Mesenchymal stem cell (in vitro differentiated cells and primary cell): ENCODE data around the gene CYP46A1.

ENCODE experiments used
- DNase-seq: peaks from one replicate; pipeline ENCODE4 v3.0.0-alpha.2; 2013
- H2AFZ ChIP-seq: one replicate; pipeline ENCODE4 v1.6.1; 2013; ENCODE audit warnings: low read depth, mild to moderate bottlenecking, control low read depth, inconsistent platforms, low read length, moderate library complexity
- H2AK5ac ChIP-seq: 2 replicates; pipeline ENCODE4 v1.6.1; 2013; ENCODE audit warnings: low read length, moderate library complexity, mild to moderate bottlenecking, inconsistent platforms; ENCODE audit not compliant: severe bottlenecking
- H2BK120ac ChIP-seq: one replicate; pipeline ENCODE4 v1.6.1; 2013; ENCODE audit warnings: low read depth, mild to moderate bottlenecking, inconsistent platforms, low read length, moderate library complexity
- H2BK12ac ChIP-seq, 2 experiments: one replicate each; pipeline ENCODE4 v1.6.1; 2013; ENCODE audit warnings: inconsistent platforms in 2 of 2, low read length in 2 of 2, mild to moderate bottlenecking in 2 of 2, moderate library complexity in 2 of 2, control low read depth in 1 of 2
- H2BK15ac ChIP-seq: one replicate; pipeline ENCODE4 v1.6.1; 2013; ENCODE audit warnings: mild to moderate bottlenecking, low read depth, inconsistent platforms; ENCODE audit not compliant: poor library complexity, severe bottlenecking
- H2BK5ac ChIP-seq: 2 replicates; pipeline ENCODE4 v1.6.1; 2013; ENCODE audit warnings: low read depth, mild to moderate bottlenecking, low read length, control low read depth, inconsistent platforms; ENCODE audit not compliant: poor library complexity, severe bottlenecking
- H3K14ac ChIP-seq, 2 experiments: one replicate each; pipeline ENCODE4 v1.6.1; 2013; ENCODE audit warnings: inconsistent platforms in 2 of 2, low read length in 2 of 2, control low read depth in 1 of 2, mild to moderate bottlenecking in 1 of 2, moderate library complexity in 1 of 2
- H3K18ac ChIP-seq, 2 experiments: one replicate each; pipeline ENCODE4 v1.6.1; 2013; ENCODE audit warnings: inconsistent platforms in 2 of 2, low read length in 2 of 2, control low read depth in 1 of 2, low read depth in 1 of 2, mild to moderate bottlenecking in 1 of 2
- H3K23ac ChIP-seq, 2 experiments: one replicate each; pipeline ENCODE4 v1.6.1; 2013; ENCODE audit warnings: inconsistent platforms in 2 of 2, low read length in 2 of 2, mild to moderate bottlenecking in 2 of 2, moderate library complexity in 2 of 2, control low read depth in 1 of 2
- H3K27ac ChIP-seq: 2 replicates; pipeline ENCODE4 v1.5.1; 2013; ENCODE audit warnings: mild to moderate bottlenecking, moderate library complexity, low read length, control low read depth, inconsistent platforms; ENCODE audit not compliant: poor library complexity, severe bottlenecking
- H3K27me3 ChIP-seq, 2 experiments: 2 replicates each; pipeline versions ENCODE4 v1.6.1 to v1.7.0; 2013; ENCODE audit warnings: low read length in 2 of 2, mild to moderate bottlenecking in 2 of 2, moderate library complexity in 2 of 2, control low read depth in 1 of 2, inconsistent platforms in 1 of 2; ENCODE audit not compliant: control insufficient read depth in 1 of 2, insufficient read depth in 1 of 2
- H3K36me3 ChIP-seq, 2 experiments: 2 replicates each; pipeline versions ENCODE4 v1.6.1 to v1.7.0; 2013; ENCODE audit warnings: low read length in 2 of 2, control low read depth in 1 of 2, inconsistent platforms in 1 of 2, low read depth in 1 of 2, mild to moderate bottlenecking in 1 of 2; ENCODE audit not compliant: insufficient read depth in 2 of 2, control insufficient read depth in 1 of 2
- H3K4ac ChIP-seq, 2 experiments: one replicate each; pipeline ENCODE4 v1.6.1; 2013; ENCODE audit warnings: inconsistent platforms in 2 of 2, low read length in 2 of 2, mild to moderate bottlenecking in 2 of 2, moderate library complexity in 2 of 2, control low read depth in 1 of 2, low read depth in 1 of 2
- H3K4me1 ChIP-seq: 2 replicates; pipeline ENCODE4 v1.6.1; 2013; ENCODE audit warnings: low read depth, low read length, control low read depth; ENCODE audit not compliant: control insufficient read depth, insufficient read depth
- H3K4me2 ChIP-seq: 2 replicates; pipeline ENCODE4 v1.6.1; 2013; ENCODE audit warnings: low read length, mild to moderate bottlenecking, inconsistent platforms; ENCODE audit not compliant: poor library complexity, severe bottlenecking
- H3K4me3 ChIP-seq, 2 experiments: 2 replicates each; pipeline versions ENCODE4 v1.5.1 to v1.7.0; 2013; ENCODE audit warnings: low read length in 2 of 2, mild to moderate bottlenecking in 2 of 2, control low read depth in 1 of 2, low read depth in 1 of 2; ENCODE audit not compliant: insufficient read depth in 1 of 2
- H3K79me1 ChIP-seq: replicated peaks from 2 replicates; pipeline ENCODE4 v1.6.1; 2013; ENCODE audit warnings: mild to moderate bottlenecking, control low read depth, low read length, inconsistent platforms; ENCODE audit not compliant: poor library complexity, severe bottlenecking
- H3K9ac ChIP-seq: 2 replicates; pipeline ENCODE4 v1.7.0; 2013; ENCODE audit warnings: mild to moderate bottlenecking, low read length, moderate library complexity
- H3K9me3 ChIP-seq: 2 replicates; pipeline ENCODE4 v1.7.0; 2013; ENCODE audit warnings: mild to moderate bottlenecking, low read length; ENCODE audit not compliant: control insufficient read depth
- H4K8ac ChIP-seq: one replicate; pipeline ENCODE4 v1.6.1; 2013; ENCODE audit warnings: inconsistent platforms, mild to moderate bottlenecking, low read length, moderate library complexity
- H4K91ac ChIP-seq: one replicate; pipeline ENCODE4 v1.6.1; 2013; ENCODE audit warnings: mild to moderate bottlenecking, low read length, inconsistent platforms
- WGBS: methylation state at CpG from one replicate; pipeline ENCODE4 v1.1.7; 2013; ENCODE audit warnings: mixed read lengths; 5-methylcytosine and 5-hydroxymethylcytosine counted together

The CYP46A1 gene

DNA sequence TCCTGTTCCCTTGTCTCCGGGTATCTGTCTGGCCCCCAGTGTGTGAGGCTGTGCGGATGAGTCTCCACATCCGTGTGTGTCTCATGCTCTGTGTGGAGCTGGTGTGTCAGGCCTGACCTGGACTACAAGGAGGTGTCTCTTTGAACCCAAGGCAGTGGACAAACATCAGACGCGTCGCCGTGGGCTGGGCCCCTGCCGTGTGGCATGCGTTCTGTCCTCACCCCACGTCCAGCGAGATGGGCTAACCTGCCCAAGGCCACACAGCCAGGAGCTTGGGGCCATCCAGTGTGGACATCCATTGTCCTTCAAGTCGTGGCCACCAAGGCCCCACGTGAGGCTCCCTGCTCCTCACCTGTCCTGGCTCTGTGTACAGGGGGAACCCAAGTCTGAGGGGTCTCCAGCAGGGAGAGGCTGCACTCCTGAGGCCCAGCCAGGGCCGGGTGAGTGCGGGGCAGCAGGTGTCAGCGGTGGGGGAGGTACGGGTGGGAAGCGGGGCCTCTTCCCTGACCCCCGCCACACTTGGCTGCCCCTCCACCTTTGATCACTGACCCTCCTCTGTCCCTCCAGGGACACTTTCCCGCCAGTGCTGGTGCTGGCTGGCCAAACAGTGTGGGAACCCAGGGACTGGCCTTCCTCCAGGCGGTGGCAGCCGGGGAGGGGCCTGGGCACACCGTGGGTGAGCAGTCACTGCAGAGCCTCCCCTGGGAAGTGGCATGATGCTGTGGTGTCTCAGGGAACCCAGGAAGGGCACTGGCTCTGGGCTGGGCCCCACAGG is 48.5 kb downstream of the CYP46A1 start:
- peaks cover 4 to 29% of the 10 kb centered on the region in 2 experiments for H3K27me3 ChIP-seq
- H3K9me3 ChIP-seq = no peaks in the 10 kb centered on the region
- H2BK12ac ChIP-seq = no peak overlapping the region
- H2AFZ ChIP-seq = no peak overlapping the region
- no peaks in the 10 kb centered on the region for H3K36me3 ChIP-seq
- no peak overlapping the region for H3K14ac ChIP-seq
- no peak overlapping the region for H2BK5ac ChIP-seq
- no peaks in the 10 kb centered on the region for H3K79me1 ChIP-seq
- no peak overlapping the region for H4K91ac ChIP-seq
- no peak overlapping the region for H3K4ac ChIP-seq
- H2AK5ac ChIP-seq = no peak overlapping the region
- peaks cover 14% of the 10 kb centered on the region for H3K4me1 ChIP-seq
- no peak overlapping the region for H2BK120ac ChIP-seq
- no peak overlapping the region for H3K9ac ChIP-seq
- no peak overlapping the region for H3K23ac ChIP-seq
- no peak overlapping the region for H3K27ac ChIP-seq
- H3K4me2 ChIP-seq = no peak overlapping the region
- no peak for DNase-seq
- no peak overlapping the region for H4K8ac ChIP-seq
- no peak overlapping the region for H3K18ac ChIP-seq
- 92% methylated on average over 23 of the region's 23 CpGs for WGBS
- H3K4me3 ChIP-seq = no peak overlapping the region
- H2BK15ac ChIP-seq = no peak overlapping the region

DNA sequence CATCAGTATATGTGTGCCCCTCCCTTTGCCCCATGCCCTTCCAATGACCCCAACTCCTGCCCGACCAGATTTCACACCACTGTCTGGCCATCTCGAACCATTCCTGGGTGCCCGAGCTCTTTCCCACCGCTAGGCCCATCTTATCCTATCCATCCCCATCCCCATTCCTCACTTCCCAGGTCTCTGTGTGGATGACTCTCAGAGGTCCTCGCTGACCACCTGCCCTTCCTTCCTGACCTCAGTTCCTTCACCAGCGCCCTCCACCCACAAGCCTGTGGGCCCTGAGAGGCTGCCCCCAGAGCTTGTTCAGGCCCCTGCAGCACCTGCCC is 49.1 kb downstream of the CYP46A1 start:
- no peak overlapping the region for H2BK120ac ChIP-seq
- no peak overlapping the region for H2BK5ac ChIP-seq
- no peak overlapping the region for H4K91ac ChIP-seq
- no peaks in the 10 kb centered on the region for H3K79me1 ChIP-seq
- H3K4me3 ChIP-seq = no peak overlapping the region
- 80% methylated on average over 6 of the region's 6 CpGs for WGBS
- H4K8ac ChIP-seq = no peak overlapping the region
- H3K14ac ChIP-seq = no peak overlapping the region
- no peak overlapping the region for H3K4me2 ChIP-seq
- no peak overlapping the region for H3K4ac ChIP-seq
- no peak overlapping the region for H3K27ac ChIP-seq
- H2BK15ac ChIP-seq = no peak overlapping the region
- no peaks in the 10 kb centered on the region for H3K9me3 ChIP-seq
- H3K9ac ChIP-seq = no peak overlapping the region
- no peak overlapping the region for H2BK12ac ChIP-seq
- H2AK5ac ChIP-seq = no peak overlapping the region
- H3K23ac ChIP-seq = no peak overlapping the region
- no peak overlapping the region for H2AFZ ChIP-seq
- no peaks in the 10 kb centered on the region for H3K36me3 ChIP-seq
- H3K4me1 ChIP-seq = peaks cover 14% of the 10 kb centered on the region
- peaks cover 4 to 25% of the 10 kb centered on the region in 2 experiments for H3K27me3 ChIP-seq
- no peak for DNase-seq
- no peak overlapping the region for H3K18ac ChIP-seq

DNA sequence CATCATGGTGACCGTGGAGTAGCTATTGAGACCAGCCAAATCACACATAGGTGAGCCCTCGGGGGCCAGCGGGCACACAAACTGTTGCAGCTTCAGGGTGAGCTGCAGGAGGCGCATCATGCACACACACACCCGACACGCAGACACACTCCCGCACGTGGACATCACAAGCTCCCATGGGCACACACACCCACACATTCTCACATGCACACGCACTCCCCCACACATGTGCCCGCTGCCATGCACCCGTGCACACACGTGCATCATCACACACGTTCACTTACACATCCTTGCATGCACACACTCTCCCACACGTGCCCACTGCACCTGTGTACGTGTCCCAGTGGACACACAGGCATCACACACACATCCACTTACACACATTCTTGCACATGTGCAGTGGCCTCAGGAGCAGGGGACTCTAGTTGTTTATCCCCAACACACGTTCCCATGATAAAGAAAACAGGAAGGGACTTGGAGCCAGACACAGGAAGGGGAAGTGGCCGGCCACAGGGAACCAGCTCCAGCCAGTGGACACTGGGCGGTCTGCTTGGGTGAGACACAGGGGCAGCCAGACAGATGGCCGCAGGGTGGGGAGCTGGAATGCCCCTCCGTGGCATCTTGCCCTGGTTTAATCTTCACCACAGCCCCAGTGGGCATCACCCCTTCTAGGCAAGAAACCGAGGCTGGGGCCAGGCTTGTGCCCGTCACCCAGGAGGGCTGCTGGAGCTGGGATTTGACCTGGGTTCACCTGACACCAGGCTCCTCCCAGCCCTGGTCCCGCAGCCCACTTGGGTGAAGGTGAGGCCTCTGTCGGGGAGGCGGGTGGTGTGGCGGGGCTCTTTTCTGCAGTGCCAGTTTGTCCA is 49.7 kb downstream of the CYP46A1 start:
- Histone ChIP-seq H2BK12ac (no peak overlapping the region), H3K27me3 (peaks cover under 1 to 19% of the 10 kb centered on the region in 2 experiments), H2AK5ac (no peak overlapping the region), H4K8ac (peak overlapping the region; percentile 35), H3K4me2 (no peak overlapping the region), H3K4me1 (peaks cover 14% of the 10 kb centered on the region), H3K23ac (no peak overlapping the region), H2BK15ac (peak overlapping the region; percentile 33), H4K91ac (peak overlapping the region; percentile 25), H3K18ac (no peak overlapping the region), H3K14ac (peak overlapping the region in 1 of 2 experiments; percentile 59), H3K79me1 (no peaks in the 10 kb centered on the region), H3K9me3 (no peaks in the 10 kb centered on the region), H3K36me3 (no peaks in the 10 kb centered on the region), H2AFZ (peak overlapping the region; percentile 46), H2BK5ac (no peak overlapping the region), H3K4ac (peak overlapping the region in 1 of 2 experiments; percentile 13), H2BK120ac (no peak overlapping the region), H3K27ac (no peak overlapping the region), H3K9ac (no peak overlapping the region), H3K4me3 (peak overlapping the region in 1 of 2 experiments; percentile 12)
- no peak for DNase-seq
- 83% methylated on average over 26 of the region's 26 CpGs for WGBS

DNA sequence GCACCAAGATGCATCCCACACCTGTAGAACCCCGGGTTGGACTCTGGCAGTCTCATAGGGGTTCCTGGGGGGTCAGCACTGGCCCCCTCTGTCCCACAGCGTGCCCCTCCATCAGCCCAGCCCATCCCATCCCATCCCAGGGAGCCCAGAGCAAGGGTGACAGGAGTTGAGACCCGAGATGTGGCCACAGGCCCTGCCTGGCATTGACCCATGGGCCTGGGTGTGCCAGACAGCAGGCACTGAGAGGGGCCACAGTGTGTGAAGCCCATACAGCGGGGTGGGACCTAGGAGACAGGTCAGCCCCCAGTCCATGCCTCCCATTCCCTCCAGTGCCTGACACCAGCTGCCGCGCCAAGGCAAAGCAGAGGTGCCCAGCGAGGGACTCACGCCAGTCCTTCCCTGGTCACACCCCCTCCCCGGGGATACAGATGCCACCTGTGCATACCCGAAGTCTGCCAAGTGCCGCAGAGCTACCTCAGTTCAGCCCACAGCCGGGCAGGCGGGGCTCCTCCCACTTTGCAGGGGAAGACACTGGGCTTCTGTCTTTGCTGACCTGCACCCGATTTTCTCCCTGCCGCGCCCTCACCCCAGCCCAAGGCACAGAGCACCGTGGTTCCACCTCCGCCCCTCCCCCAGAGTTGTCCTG is 50.4 kb downstream of the CYP46A1 start:
- no peak for DNase-seq
- Histone ChIP-seq H2AFZ (no peak overlapping the region), H3K9ac (no peak overlapping the region), H3K4me2 (no peak overlapping the region), H3K79me1 (no peaks in the 10 kb centered on the region), H3K18ac (no peak overlapping the region), H3K4me1 (peaks cover 14% of the 10 kb centered on the region), H4K8ac (no peak overlapping the region), H3K27ac (no peak overlapping the region), H3K36me3 (no peaks in the 10 kb centered on the region), H2BK5ac (no peak overlapping the region), H2BK15ac (peak overlapping the region; percentile 33), H3K4ac (peak overlapping the region in 1 of 2 experiments; percentile 13), H3K14ac (no peak overlapping the region), H3K4me3 (no peak overlapping the region), H2BK120ac (no peak overlapping the region), H3K23ac (no peak overlapping the region), H2BK12ac (no peak overlapping the region), H2AK5ac (no peak overlapping the region), H3K9me3 (no peaks in the 10 kb centered on the region), H3K27me3 (peaks cover 0 to 17% of the 10 kb centered on the region in 2 experiments), H4K91ac (no peak overlapping the region)
- WGBS = 90% methylated on average over 18 of the region's 18 CpGs
